SK-N-SH (cell line): ENCODE data around the gene ST7L.

Experiments
- CTCF ChIP-seq: fragments of 200-600 bp; sonication (generic); IDR thresholded peaks from 2 replicates; pipeline ENCODE4 v1.6.1; 2017; ENCODE audit warnings: antibody characterized with exemption, mild to moderate bottlenecking, moderate library complexity
- EP300 ChIP-seq, 2 experiments: IDR thresholded peaks; 2 replicates each; pipeline versions ENCODE4 v1.4.0 to v1.6.1; 2012; ENCODE audit warnings: borderline replicate concordance in 1 of 2, low read depth in 1 of 2, low read length in 1 of 2
- FOXM1 ChIP-seq: IDR thresholded peaks from 2 replicates; pipeline ENCODE4 v1.4.0; 2012; ENCODE audit warnings: low read depth, mild to moderate bottlenecking
- GABPA ChIP-seq: IDR thresholded peaks from 2 replicates; pipeline ENCODE4 v1.4.0; 2012; ENCODE audit warnings: low read depth, mild to moderate bottlenecking
- GATA2 ChIP-seq: sonication (generic); formaldehyde crosslinking; IDR thresholded peaks from 2 replicates; pipeline ENCODE4 v1.5.0; 2020; ENCODE audit warnings: mild to moderate bottlenecking, missing genetic modification reagents
- NRF1 ChIP-seq: IDR thresholded peaks from 2 replicates; pipeline ENCODE4 v1.6.1; 2012; ENCODE audit warnings: low read depth, mild to moderate bottlenecking, low read length
- POLR2AphosphoS5 ChIP-seq: IDR thresholded peaks from 2 replicates; pipeline ENCODE4 v1.6.1; 2012; ENCODE audit warnings: low read depth, low read length
- SMC3 ChIP-seq: IDR thresholded peaks from 2 replicates; pipeline ENCODE4 v1.6.1; 2012; ENCODE audit warnings: low read depth, low read length, improper control_type of control experiment
- TCF12 ChIP-seq: IDR thresholded peaks from 2 replicates; pipeline ENCODE4 v1.4.0; 2012
- TEAD4 ChIP-seq: IDR thresholded peaks from 2 replicates; pipeline ENCODE4 v1.4.0; 2012; ENCODE audit warnings: mild to moderate bottlenecking, borderline replicate concordance; ENCODE audit not compliant: insufficient read depth
- TF ChIP-seq, protein P1 (sequence below): IDR thresholded peaks from 2 replicates; pipeline ENCODE4; 2012
- TF ChIP-seq, protein P2 (sequence below): IDR thresholded peaks from 2 replicates; pipeline ENCODE4 v1.4.0; 2012; ENCODE audit warnings: low read depth

DNA sequence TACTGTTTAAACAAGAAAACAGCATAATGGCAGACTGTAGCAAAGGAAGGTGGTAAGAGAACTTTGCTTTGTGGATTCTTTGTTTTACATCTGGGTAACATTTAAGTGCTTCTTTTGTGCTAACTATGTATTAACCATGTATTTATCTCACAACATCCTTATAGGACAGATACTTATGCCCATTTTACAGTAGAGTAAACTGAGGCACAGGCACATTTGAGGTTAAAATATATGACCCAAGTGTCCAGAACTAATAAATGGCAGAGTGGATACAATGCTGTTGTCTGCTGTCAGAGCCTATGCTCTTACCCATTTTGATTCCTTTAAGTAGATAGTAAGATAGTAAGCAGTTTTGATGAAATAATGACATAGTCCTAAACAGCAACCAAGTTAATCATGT lies 7.9 kb upstream of the ST7L start:
- TF ChIP-seq NRF1, result no peak
- no peak for TF ChIP-seq CTCF
- TF ChIP-seq SMC3, result no peak
- TF ChIP-seq TEAD4, result no peak
- TF ChIP-seq POLR2AphosphoS5, result no peak
- TF ChIP-seq TCF12, result no peak
- TF ChIP-seq, protein P1, sequence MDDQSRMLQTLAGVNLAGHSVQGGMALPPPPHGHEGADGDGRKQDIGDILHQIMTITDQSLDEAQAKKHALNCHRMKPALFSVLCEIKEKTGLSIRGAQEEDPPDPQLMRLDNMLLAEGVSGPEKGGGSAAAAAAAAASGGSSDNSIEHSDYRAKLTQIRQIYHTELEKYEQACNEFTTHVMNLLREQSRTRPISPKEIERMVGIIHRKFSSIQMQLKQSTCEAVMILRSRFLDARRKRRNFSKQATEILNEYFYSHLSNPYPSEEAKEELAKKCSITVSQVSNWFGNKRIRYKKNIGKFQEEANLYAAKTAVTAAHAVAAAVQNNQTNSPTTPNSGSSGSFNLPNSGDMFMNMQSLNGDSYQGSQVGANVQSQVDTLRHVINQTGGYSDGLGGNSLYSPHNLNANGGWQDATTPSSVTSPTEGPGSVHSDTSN, result no peak
- no peak for TF ChIP-seq EP300 (IDR thresholded peaks at IDR 0.05; ENCODE audit: borderline replicate concordance in 1 of 2, low read depth in 1 of 2, low read length in 1 of 2)
- no peak for TF ChIP-seq GABPA
- TF ChIP-seq FOXM1, result no peak
- TF ChIP-seq, protein P2, sequence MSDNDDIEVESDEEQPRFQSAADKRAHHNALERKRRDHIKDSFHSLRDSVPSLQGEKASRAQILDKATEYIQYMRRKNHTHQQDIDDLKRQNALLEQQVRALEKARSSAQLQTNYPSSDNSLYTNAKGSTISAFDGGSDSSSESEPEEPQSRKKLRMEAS, result no peak
- TF ChIP-seq GATA2 (CRISPR knock-in tag), result no peak
